LNCaP clone FGC (cell line): Measurements from ENCODE around the gene RUNX1.

Experiments
- DNase-seq: peaks from one replicate; pipeline ENCODE4 v3.0.0-alpha.2; 2011; ENCODE audit warnings: low read depth
- H3K4me3 ChIP-seq: 2 replicates; pipeline ENCODE4 v1.5.1; 2011; ENCODE audit warnings: mild to moderate bottlenecking, low read depth, low read length, control low read depth
- CTCF ChIP-seq: IDR thresholded peaks from 2 replicates; pipeline ENCODE4 v1.5.1; 2012; ENCODE audit warnings: mild to moderate bottlenecking; ENCODE audit not compliant: control insufficient read depth, insufficient read depth; ENCODE audit errors: extremely low read depth

Gene RUNX1

DNA sequence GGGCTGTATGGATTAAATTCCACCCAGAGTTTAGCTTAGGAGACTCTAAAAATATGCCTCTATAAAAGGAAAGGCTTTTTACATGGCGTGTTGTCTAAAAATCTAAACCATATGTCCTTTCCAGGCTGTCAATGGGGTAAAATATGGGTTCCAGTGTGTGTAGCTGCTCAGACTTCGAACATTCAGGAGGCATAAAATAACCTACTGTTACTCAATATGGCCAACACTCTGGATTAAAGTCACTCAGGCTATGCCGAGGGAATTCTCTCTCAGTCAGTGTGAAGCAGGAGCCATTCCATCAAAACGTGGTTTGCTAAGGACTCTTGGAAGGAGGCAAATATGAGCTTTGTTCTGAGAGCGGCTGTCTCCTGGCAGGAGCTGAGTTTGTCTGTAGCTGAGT is 135.3 kb downstream of the RUNX1 start:
- TF ChIP-seq CTCF, result no peak
- no peak for DNase-seq
- no peak overlapping the region for H3K4me3 ChIP-seq

- TF ChIP-seq CTCF, result no peak
- no peak overlapping the region for H3K4me3 ChIP-seq
- no peak for DNase-seq
Measured at GRCh38 chr21:34912022-34912945, 136.8 kb downstream of the RUNX1 start.

GRCh38 chr21:34911360-34911759 is 137.7 kb downstream of the RUNX1 start:
- no peak overlapping the region for H3K4me3 ChIP-seq
- no peak for DNase-seq

GRCh38 chr21:34910396-34910795 is 138.7 kb downstream of the RUNX1 start:
- no peak for DNase-seq
- no peak overlapping the region for H3K4me3 ChIP-seq
- no peak for TF ChIP-seq CTCF

More at GRCh38 chr21:34911360-34911759, 137.7 kb downstream of the RUNX1 start:
- TF ChIP-seq CTCF, result no peak

DNA sequence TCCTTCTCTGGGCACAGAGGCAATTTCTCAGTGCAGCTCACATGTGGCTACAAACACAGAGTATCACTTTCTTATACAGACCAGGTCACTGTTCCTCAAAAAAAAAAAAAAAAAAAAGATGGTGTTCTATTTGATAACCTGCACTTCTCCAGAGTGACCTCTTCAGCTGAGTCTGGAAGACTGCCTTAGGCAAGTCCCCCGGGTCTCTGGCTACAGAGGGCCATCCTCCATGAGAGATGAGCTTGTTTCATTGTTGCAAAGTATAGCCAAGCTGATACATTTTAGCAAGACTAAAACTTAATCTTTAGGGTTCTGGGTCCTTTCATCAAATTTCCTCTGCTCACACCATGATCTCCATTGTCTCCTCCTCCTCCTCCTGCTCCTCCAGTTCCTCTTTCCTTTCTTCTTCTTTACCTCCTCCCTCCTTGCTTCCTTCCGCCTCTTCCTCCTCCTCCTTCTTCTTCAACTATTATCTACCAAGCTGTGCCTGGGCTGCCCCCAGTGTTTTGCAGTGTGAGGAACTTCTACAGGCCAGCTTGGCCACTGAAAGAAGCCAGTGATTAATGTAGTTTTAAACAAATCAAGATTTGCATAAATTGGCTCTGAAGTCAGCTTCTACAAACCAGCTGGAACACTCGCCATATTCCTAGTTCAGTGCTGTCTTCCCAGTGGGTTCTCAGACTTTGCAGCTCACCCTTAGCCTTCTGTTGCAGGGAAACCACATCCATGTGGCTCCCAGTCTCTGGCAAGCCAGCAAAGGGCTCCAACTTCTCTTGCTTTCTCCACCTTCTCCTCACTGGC is 139.4 kb downstream of the RUNX1 start:
- H3K4me3 ChIP-seq, result no peak overlapping the region
- DNase-seq, result no peak

More for the DNA sequence above, 139.4 kb downstream of the RUNX1 start:
- no peak for TF ChIP-seq CTCF
